HG02642 (cell line): ENCODE data around the gene EMX1.
A peak's percentile ranks its signal among the peaks of the same experiment; 100 is the strongest.
"Not testable (repeated sequence)": the region's sequence is repeated elsewhere in the genome, so short reads cannot be mapped to it uniquely, and the experiment has no call there.

Experiments
- ATAC-seq: cut with Tn5 transposase; IDR thresholded peaks from one replicate; pipeline ENCODE4 v1.9.1; 2021; ENCODE audit warnings: mild to moderate bottlenecking; ENCODE audit not compliant: unreplicated experiment, poor library complexity

EMX1 gene

DNA sequence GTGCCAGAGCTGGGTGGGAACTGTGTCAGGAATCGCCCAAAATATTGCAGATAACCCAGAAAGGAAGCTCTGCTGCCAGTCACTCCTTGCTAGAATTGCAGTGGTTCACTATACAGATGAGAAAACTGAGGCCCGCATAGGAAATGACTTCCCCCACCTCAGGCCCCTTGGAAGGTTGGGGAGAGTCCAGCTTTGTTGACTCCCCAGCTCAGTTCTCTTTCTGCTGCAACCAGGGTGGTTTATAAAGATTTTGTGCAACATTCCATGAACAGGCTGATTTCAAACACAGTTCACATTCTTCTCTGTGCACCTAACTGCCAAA is 18.8 kb upstream of the EMX1 start:
- ATAC-seq = no peak

DNA sequence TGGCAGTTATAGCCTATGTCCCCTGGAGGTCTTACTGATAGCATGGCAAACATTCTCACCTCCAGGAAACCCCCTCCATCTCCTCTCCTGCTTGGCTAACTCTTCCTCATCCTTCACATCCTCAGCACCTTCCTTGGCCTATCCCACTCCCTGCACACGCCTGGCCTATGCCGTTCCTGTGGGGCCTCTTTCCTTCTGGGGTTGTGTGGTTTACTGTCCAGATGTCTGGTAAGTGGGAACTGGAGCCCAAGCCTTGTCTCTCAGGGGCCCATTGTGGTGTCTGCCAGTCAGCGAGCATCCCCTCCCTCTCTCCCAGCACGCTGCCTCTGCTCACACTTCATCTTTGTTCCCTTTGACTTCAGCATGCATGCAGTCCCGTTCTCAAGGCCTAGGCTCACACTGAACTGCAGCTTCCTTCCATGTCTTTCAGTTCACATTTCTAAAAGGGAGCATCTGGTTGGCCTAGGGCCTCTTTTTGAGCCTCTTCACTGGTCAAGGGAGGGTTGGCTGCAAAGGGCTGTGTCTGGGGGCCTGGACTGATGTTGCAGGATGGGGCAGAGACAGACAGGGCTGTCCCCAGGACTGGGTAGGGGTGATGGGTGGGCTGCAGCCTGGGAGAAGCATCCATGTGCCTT is 17.0 kb upstream of the EMX1 start:
- no peak for ATAC-seq

- ATAC-seq = no peak
Measured at GRCh38 chr2:72901426-72901825, 15.9 kb upstream of the EMX1 start.

GRCh38 chr2:72907369-72907768 is 9.9 kb upstream of the EMX1 start:
- ATAC-seq = not testable (repeated sequence)

GRCh38 chr2:72908741-72909140 is 8.6 kb upstream of the EMX1 start:
- no peak for ATAC-seq

GRCh38 chr2:72911256-72911655 is 6.1 kb upstream of the EMX1 start:
- ATAC-seq = no peak

DNA sequence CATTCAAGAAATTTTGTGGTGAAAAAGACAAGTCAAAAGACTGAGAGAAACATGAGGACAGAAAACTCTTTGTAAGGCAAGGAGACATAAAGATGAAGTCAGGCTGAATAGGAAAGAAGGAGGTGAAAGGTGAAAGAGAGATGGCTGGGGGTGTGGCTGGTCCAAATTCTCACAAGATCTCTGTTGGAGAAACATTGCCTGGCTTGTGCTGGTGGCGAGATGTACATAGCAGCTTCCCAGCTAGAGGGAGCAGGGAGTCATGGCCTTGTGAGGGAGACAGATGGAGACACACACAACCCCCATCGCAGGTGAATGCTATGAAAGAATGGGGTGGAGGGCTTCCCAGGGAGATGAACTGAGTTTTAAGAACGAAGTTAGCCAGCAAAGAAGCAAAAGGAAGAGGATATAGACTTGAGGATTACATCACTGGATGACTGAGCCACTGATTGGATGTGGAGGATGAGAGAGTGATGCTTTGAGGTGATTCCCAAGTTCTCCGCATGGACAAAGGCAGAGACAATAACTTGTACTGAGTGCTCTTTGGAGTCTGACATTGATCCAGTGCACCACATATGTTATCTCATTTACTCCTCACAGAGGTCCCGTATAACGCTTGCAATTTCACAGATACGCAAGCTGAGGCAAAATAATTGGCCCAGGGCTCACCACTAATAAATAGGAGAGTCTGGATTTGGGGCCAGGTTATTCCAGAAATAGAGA is 3.7 kb upstream of the EMX1 start:
- no peak for ATAC-seq

GRCh38 chr2:72914206-72914559 is 3.1 kb upstream of the EMX1 start:
- no peak for ATAC-seq

GRCh38 chr2:72914589-72915319 is 2.6 kb upstream of the EMX1 start:
- no peak for ATAC-seq

GRCh38 chr2:72915320-72915906 is 1.9 kb upstream of the EMX1 start:
- ATAC-seq = no peak

- ATAC-seq = peak; percentile 68
Measured at GRCh38 chr2:72915907-72916742, 1.2 kb upstream of the EMX1 start.

DNA sequence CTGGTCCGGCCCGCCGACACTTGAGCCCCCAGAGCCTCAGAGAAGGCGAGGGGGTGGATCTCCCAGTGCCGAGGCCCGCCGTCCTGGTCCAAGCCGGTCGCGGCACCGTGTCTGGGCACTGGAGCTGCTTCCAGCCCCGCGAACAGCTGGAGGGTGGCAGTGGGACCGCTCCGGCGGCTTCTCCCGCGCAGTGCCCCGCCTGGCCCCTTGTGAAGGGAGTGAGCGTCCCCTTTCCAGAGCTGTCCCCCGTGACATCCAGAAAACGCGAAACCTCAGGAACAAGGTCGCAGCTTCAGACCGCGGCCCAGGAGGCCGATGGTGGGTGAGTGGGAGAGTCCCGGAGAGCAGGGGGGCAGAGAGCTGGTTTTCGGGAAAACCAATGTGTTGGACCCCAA is 579 bp upstream of the EMX1 start:
- peak; percentile 7 for ATAC-seq

GRCh38 chr2:72917877-72918553 is 696 bp downstream of the EMX1 start:
- ATAC-seq = no peak

DNA sequence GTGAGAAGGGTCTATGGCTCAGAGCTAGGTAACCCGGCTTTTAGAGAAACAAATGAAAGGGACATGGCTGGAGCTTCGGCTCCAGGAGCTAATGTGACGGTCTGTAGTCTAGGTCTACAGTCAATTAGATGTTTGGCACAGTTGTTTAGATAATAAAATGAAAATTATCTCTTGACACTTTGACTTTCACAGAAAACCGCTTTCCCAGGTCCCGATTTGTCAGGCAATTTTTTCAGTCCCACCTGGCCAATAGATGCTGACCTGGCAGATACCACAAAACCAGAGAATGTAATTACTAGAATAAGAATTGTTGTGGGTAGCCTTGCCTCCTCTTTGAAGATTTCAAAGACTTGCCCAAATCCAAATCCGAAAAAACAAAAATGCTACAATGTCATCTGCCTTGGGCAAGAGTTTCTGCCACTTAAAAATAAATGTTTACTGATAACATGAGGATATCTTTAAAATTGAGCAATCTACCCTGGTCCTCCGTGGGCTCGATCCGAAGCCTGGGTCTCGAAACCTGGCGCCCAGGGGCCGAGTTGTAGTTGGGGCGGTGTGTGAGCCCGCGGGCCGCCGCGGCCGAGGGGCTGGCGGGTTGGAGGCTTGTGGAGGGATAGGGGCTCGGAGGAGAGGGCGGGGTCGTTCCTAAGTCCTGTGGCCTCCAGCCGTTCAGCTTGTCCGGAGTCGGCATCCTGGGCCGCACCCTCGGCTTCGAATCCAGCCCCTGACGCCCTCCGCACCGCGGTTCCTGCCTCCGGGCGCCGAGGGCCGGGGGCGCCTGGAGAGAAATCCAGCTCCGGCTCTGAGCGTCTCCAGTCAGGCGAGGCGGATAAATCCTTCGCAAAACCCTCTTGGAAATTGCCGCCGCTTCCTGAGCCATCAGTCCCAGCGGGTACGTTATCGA is 2.3 kb downstream of the EMX1 start:
- no peak for ATAC-seq

DNA sequence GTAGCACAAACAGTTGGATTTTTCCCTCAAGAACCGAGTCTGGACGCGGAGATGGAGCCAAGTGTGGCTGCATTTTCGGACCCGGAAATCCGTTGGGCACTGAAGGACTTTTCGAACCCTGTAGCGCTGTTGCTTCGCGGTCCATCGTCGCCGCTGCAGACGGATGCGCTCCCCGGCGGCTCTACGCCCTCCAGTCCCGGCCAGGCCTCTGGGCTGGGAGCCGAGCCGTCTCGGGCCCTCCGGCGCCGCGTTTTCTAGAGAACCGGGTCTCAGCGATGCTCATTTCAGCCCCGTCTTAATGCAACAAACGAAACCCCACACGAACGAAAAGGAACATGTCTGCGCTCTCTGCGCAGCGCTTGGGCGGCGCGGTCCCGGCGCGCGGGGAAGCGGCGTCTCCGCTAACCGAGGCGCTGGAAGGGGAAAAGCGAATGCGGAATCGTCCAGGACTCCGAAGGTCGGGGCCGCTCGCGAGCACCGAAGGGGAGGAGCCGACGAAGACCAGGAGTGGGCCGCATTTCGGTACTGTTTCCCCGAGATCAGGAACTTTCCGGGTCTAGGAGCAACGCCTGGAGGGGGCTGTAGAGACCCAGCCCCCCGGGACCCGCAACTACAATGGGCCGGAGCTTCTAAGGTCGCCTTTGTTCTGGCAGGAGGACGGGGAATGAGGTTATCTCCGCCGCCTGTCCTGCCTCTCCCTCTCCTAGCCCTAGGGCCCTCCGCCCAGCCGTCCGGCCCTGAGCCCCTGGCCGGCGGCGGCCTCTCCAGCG is 3.2 kb downstream of the EMX1 start:
- ATAC-seq = no peak

DNA sequence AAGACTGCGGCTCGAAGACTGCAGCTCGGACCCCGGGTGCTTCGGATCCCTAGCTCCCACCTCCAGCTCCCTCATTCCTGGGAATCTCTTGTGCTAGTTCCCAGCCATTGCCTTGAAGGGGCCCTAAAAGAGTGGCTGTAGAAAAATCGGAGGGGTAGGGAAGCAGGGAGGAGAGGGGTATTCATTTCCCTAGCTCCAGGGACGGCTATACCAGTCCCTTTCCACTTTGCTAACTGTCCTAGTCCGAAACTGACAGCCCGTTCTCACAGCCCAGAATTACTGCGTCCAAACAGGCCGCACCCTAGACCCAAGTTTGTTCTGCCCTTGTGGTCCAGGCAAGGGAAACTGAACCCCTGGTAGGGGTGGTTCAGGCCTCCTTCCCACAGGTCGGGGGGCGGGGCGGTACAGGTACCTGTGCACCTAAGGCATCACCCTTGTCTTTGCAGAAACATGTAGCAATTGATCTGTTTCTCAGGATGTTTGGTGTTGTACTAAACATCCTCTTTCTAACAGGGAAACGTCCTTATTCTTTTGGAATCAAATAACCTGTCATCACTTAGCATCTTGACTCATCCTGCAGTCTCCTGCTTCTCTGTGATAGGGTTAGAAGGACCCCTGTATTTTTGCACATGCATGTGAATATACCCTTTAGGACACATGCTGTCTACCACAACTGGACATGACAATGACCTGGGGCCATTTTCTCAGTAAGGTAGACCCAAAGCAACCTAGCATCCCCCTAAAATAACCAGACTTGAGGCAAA is 4.0 kb downstream of the EMX1 start:
- no peak for ATAC-seq

- ATAC-seq = no peak
Measured at GRCh38 chr2:72921853-72922252, 4.5 kb downstream of the EMX1 start.
